Caco-2 (cell line): Measurements from ENCODE around the gene SH2D3A. TPM values are rescaled to one million over a fixed set of nuclear protein-coding genes. Genes with fewer than 3 reads are reported as not detected.
A peak's percentile ranks its signal among the peaks of the same experiment; 100 is the strongest.

Experiments
- BruUV-seq: library from RNA; stranded (reverse); fragments of 400-500 nt; replicated peaks from 2 replicates; lab custom pipeline; 2021; lab: Mats Ljungman, UMichigan
- CTCF ChIA-PET: fragments of 300-600 bp; sonication (Branson Sonifier 250); formaldehyde crosslinking; loops from one replicate; lab custom pipeline; 2022; ENCODE audit warnings: antibody characterized with exemption; lab: Charles Lee
- POLR2A ChIA-PET: fragments of 300-600 bp; sonication (Branson Sonifier 250); formaldehyde crosslinking; loops from one replicate; lab custom pipeline; 2022; ENCODE audit warnings: antibody characterized with exemption; lab: Charles Lee
- DNase-seq, 2 experiments: peaks; one replicate each; pipeline versions ENCODE4 v3.0.0 to v3.0.0-alpha.2; 2020 to 2022
- H3K27me3 ChIP-seq: replicated peaks from 2 replicates; pipeline ENCODE4 v1.6.0; 2011; ENCODE audit warnings: low read length; ENCODE audit not compliant: control insufficient read depth, insufficient read depth
- H3K36me3 ChIP-seq: 2 replicates; pipeline ENCODE4 v1.5.1; 2011; ENCODE audit warnings: low read length; ENCODE audit not compliant: control insufficient read depth, insufficient read depth
- H3K4me1 ChIP-seq: fragments of 250-450 bp; sonication (Bioruptor Pico); 2 replicates; pipeline ENCODE4 v1.5.1; 2020; ENCODE audit warnings: mild to moderate bottlenecking
- H3K4me3 ChIP-seq: 2 replicates; pipeline ENCODE4 v1.5.1; 2011; ENCODE audit warnings: low read depth, mild to moderate bottlenecking, control low read depth, low read length
- H3K9me3 ChIP-seq: fragments of 250-450 bp; sonication (Bioruptor Pico); 2 replicates; pipeline ENCODE4 v1.5.1; 2020; ENCODE audit warnings: mild to moderate bottlenecking, moderate library complexity
- H3K27ac Mint-ChIP-seq: one replicate; pipeline ENCODE4 v1.8.0; 2022; ENCODE audit warnings: mixed read lengths; ENCODE audit not compliant: unreplicated experiment
- H3K27me3 Mint-ChIP-seq: one replicate; pipeline ENCODE4 v1.8.0; 2022; ENCODE audit warnings: mixed read lengths; ENCODE audit not compliant: insufficient read depth, unreplicated experiment
- H3K36me3 Mint-ChIP-seq: one replicate; pipeline ENCODE4 v1.8.0; 2022; ENCODE audit warnings: mild to moderate bottlenecking, mixed read lengths; ENCODE audit not compliant: insufficient read depth, unreplicated experiment
- H3K4me1 Mint-ChIP-seq: one replicate; pipeline ENCODE4 v1.8.0; 2022; ENCODE audit warnings: low read depth, mixed read lengths; ENCODE audit not compliant: unreplicated experiment
- H3K4me3 Mint-ChIP-seq: one replicate; pipeline ENCODE4 v1.8.0; 2022; ENCODE audit warnings: mild to moderate bottlenecking, moderate library complexity, mixed read lengths; ENCODE audit not compliant: unreplicated experiment
- H3K9me3 Mint-ChIP-seq: one replicate; pipeline ENCODE4 v1.8.0; 2022; ENCODE audit warnings: mixed read lengths; ENCODE audit not compliant: unreplicated experiment
- intact Hi-C: fragments of 100-400 bp; cut with micrococcal nuclease; formaldehyde crosslinking; loops from one replicate; pipeline ENCODE4 v1.10.0; 2022; ENCODE audit not compliant: unreplicated experiment
- total RNA-seq: library from RNA; stranded (reverse); gene quantifications from 2 replicates; pipeline ENCODE4 v1.2.3, GENCODE V29; 2022
- TF ChIP-seq, protein P1 (sequence below), 2 experiments: fragments of 200-600 bp in 1 of 2; IDR thresholded peaks; 1 replicate in 1 of 2; 2 replicates in 1 of 2; pipeline versions ENCODE4 v1.5.1 to v1.8.0; 2011 to 2022; ENCODE audit warnings: antibody characterized with exemption in 1 of 2, control low read depth in 1 of 2, inconsistent platforms in 1 of 2, low read depth in 1 of 2, low read length in 1 of 2, mild to moderate bottlenecking in 1 of 2, moderate library complexity in 1 of 2; ENCODE audit not compliant: insufficient read depth in 1 of 2, severe bottlenecking in 1 of 2, unreplicated experiment in 1 of 2

The SH2D3A gene
- total RNA-seq, 1 experiment from 2014 or later, result 20.5 TPM

DNA sequence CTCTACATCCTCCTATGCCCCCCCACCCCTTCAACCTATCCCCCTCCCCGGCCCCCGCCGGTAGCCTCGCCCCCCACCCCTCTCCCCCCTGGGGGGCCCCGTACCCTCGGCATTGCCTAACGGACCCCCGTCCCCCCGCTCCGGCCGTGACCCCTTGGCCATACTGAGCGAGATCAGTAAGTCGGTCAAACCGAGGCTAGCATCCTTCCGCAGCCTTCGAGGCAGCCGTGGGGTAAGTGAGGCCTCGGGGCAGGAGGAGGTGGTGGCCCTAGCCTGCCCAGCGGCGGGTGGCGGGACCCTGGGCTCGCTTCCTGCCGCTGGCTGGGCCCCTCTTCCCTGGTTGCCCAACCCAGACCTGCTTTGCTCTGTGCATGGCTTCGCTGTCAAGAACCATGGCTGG lies 21.3 kb downstream of the SH2D3A start:
- ChIA-PET CTCF (no interaction called here), POLR2A (no interaction called here)
- no peaks in the 10 kb centered on the region for H3K9me3 Mint-ChIP-seq
- no peak overlapping the region for H3K4me3 Mint-ChIP-seq
- peaks cover 92% of the 10 kb centered on the region for H3K36me3 Mint-ChIP-seq
- H3K4me3 ChIP-seq, result no peak overlapping the region
- intact Hi-C loops, result no loop called here
- no peaks in the 10 kb centered on the region for H3K27me3 ChIP-seq
- H3K4me1 ChIP-seq, result peaks cover 8% of the 10 kb centered on the region; the same call in 1 of the 2 replicates
- no peaks in the 10 kb centered on the region for H3K27me3 Mint-ChIP-seq
- H3K4me1 Mint-ChIP-seq, result peaks cover 14% of the 10 kb centered on the region
- peaks cover 10% of the 10 kb centered on the region for H3K36me3 ChIP-seq
- no peak overlapping the region for H3K27ac Mint-ChIP-seq
- DNase-seq, result no peak
- TF ChIP-seq, protein P1, sequence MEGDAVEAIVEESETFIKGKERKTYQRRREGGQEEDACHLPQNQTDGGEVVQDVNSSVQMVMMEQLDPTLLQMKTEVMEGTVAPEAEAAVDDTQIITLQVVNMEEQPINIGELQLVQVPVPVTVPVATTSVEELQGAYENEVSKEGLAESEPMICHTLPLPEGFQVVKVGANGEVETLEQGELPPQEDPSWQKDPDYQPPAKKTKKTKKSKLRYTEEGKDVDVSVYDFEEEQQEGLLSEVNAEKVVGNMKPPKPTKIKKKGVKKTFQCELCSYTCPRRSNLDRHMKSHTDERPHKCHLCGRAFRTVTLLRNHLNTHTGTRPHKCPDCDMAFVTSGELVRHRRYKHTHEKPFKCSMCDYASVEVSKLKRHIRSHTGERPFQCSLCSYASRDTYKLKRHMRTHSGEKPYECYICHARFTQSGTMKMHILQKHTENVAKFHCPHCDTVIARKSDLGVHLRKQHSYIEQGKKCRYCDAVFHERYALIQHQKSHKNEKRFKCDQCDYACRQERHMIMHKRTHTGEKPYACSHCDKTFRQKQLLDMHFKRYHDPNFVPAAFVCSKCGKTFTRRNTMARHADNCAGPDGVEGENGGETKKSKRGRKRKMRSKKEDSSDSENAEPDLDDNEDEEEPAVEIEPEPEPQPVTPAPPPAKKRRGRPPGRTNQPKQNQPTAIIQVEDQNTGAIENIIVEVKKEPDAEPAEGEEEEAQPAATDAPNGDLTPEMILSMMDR (IDR thresholded peaks at IDR 0.05; ENCODE audit: insufficient read depth in 1 of 2, low read depth in 1 of 2, low read length in 1 of 2, severe bottlenecking in 1 of 2, unreplicated experiment in 1 of 2), result no peak
- H3K9me3 ChIP-seq, result no peaks in the 10 kb centered on the region
- BruUV-seq, result no TSS peak

GRCh38 chr19:6744381-6745301 lies 22.6 kb downstream of the SH2D3A start:
- peaks cover 7% of the 10 kb centered on the region; the same call in 1 of the 2 replicates for H3K4me1 ChIP-seq
- intact Hi-C loops, result no loop called here
- H3K36me3 ChIP-seq, result peaks cover 10% of the 10 kb centered on the region
- no peaks in the 10 kb centered on the region for H3K27me3 Mint-ChIP-seq
- TF ChIP-seq, protein P1 (IDR thresholded peaks at IDR 0.05; ENCODE audit: insufficient read depth in 1 of 2, low read depth in 1 of 2, low read length in 1 of 2, severe bottlenecking in 1 of 2, unreplicated experiment in 1 of 2), result no peak
- peaks cover 89% of the 10 kb centered on the region for H3K36me3 Mint-ChIP-seq
- ChIA-PET CTCF (interaction anchor here (0.5 kb wide), 1 partner anchor 1862 kb away, joined by 6 read pairs; no protein-coding TSS in a partner anchor), POLR2A (no interaction called here)
- no peaks in the 10 kb centered on the region for H3K27me3 ChIP-seq
- H3K4me3 Mint-ChIP-seq, result no peak overlapping the region
- peak overlapping the region; percentile 58 for H3K27ac Mint-ChIP-seq
- no peak for DNase-seq
- BruUV-seq, result no TSS peak
- no peaks in the 10 kb centered on the region for H3K9me3 ChIP-seq
- no peak overlapping the region for H3K4me3 ChIP-seq
- no peaks in the 10 kb centered on the region for H3K9me3 Mint-ChIP-seq
- H3K4me1 Mint-ChIP-seq, result peaks cover 12% of the 10 kb centered on the region

DNA sequence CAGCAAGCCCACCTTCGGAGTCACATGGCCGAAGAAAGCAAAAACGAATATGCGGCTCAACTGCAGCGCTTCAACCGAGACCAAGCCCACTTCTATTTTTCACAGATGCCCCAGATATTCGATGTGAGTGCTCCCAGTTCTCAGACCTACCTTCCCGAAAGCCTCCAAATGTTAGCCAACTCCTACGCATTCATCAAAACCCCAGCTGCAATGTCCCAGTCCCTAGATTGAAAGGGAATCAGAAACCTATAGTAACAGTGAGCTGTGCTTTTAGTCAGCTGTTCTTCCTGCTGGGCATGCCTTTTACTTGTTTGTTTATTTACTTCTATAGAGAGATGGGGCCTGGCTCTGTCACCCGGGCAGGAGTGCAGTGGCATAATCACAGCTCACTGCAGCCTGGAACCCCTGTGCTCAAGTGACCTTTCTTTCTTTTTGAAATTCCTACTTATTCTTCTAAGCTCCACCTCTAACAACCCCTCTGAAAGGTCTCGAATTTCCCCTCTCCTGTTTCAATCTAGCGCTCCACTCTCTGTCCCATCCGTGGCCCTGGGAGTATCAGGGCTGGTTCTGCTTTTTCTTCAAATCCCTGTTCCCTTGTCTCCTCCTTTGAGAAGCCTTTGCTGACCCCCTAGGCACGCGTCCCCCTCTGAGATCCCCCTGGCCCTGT lies 23.4 kb downstream of the SH2D3A start:
- Mint-ChIP-seq H3K4me3 (no peak overlapping the region), H3K27ac (peak overlapping the region; percentile 22), H3K27me3 (no peaks in the 10 kb centered on the region), H3K4me1 (peaks cover 11% of the 10 kb centered on the region), H3K9me3 (no peaks in the 10 kb centered on the region), H3K36me3 (peaks cover 83% of the 10 kb centered on the region)
- H3K4me3 ChIP-seq, result no peak overlapping the region
- H3K4me1 ChIP-seq, result peaks cover 11% of the 10 kb centered on the region
- intact Hi-C loops, result no loop called here
- DNase-seq, result no peak
- TF ChIP-seq, protein P1 (IDR thresholded peaks at IDR 0.05; ENCODE audit: insufficient read depth in 1 of 2, low read depth in 1 of 2, low read length in 1 of 2, severe bottlenecking in 1 of 2, unreplicated experiment in 1 of 2), result no peak
- no TSS peak for BruUV-seq
- H3K36me3 ChIP-seq, result peaks cover 10% of the 10 kb centered on the region
- H3K9me3 ChIP-seq, result no peaks in the 10 kb centered on the region
- ChIA-PET POLR2A (no interaction called here), CTCF (interaction anchor here (0.5 kb wide), 1 partner anchor 1861 kb away, joined by 6 read pairs; no protein-coding TSS in a partner anchor)
- H3K27me3 ChIP-seq, result no peaks in the 10 kb centered on the region
